Measurements from ENCODE around the gene ZNF322.

GRCh38 chr6:26653007-26653406, 6.5 kb downstream of the ZNF322 start:
- TF ChIP-seq POLR2A (IDR thresholded peaks at IDR 0.05) (no peak), CTCF (IDR thresholded peaks at IDR 0.05) (no peak)

Data from uterus (tissue), 2 donors.